ENCODE data around the gene ANKFY1.
A peak's percentile ranks its signal among the peaks of the same experiment; 100 is the strongest.

Gene ANKFY1

GRCh38 chr17:4178651-4179050 is 85.1 kb downstream of the ANKFY1 start:
- DNase-seq (ENCODE audit: low read depth) = no peak

GRCh38 chr17:4177806-4178205 is 86.0 kb downstream of the ANKFY1 start:
- DNase-seq (ENCODE audit: low read depth) = peak; percentile 33

- DNase-seq (ENCODE audit: low read depth) = no peak
Observed at GRCh38 chr17:4176808-4177472, 86.8 kb downstream of the ANKFY1 start.

- DNase-seq (ENCODE audit: low read depth) = peak; percentile 34
Observed at GRCh38 chr17:4175921-4176807, 87.6 kb downstream of the ANKFY1 start.

- DNase-seq (ENCODE audit: low read depth) = no peak
Observed at GRCh38 chr17:4174556-4174955, 89.2 kb downstream of the ANKFY1 start.

- no peak for DNase-seq (ENCODE audit: low read depth)
Observed at GRCh38 chr17:4173781-4174180, 90.0 kb downstream of the ANKFY1 start.

GRCh38 chr17:4172356-4172755 is 91.4 kb downstream of the ANKFY1 start:
- no peak for DNase-seq (ENCODE audit: low read depth)

- no peak for DNase-seq (ENCODE audit: low read depth)
Observed at GRCh38 chr17:4170639-4171280, 93.0 kb downstream of the ANKFY1 start.

- DNase-seq (ENCODE audit: low read depth) = no peak
Observed at GRCh38 chr17:4167786-4168185, 96.0 kb downstream of the ANKFY1 start.

- no peak for DNase-seq (ENCODE audit: low read depth)
Observed at GRCh38 chr17:4166419-4166818, 97.4 kb downstream of the ANKFY1 start.

GRCh38 chr17:4165301-4166010 is 98.3 kb downstream of the ANKFY1 start:
- DNase-seq (ENCODE audit: low read depth) = no peak

GRCh38 chr17:4163951-4164350 is 99.8 kb downstream of the ANKFY1 start:
- no peak for DNase-seq (ENCODE audit: low read depth)

- no peak for DNase-seq (ENCODE audit: low read depth)
Observed at GRCh38 chr17:4162775-4163466, 100.9 kb downstream of the ANKFY1 start.

- DNase-seq (ENCODE audit: low read depth) = no peak
Observed at GRCh38 chr17:4162321-4162720, 101.5 kb downstream of the ANKFY1 start.

- DNase-seq (ENCODE audit: low read depth) = no peak
Observed at GRCh38 chr17:4161967-4162305, 101.8 kb downstream of the ANKFY1 start.

- no peak for DNase-seq (ENCODE audit: low read depth)
Observed at GRCh38 chr17:4161192-4161966, 102.4 kb downstream of the ANKFY1 start.

- DNase-seq (ENCODE audit: low read depth) = no peak
Observed at GRCh38 chr17:4160294-4160859, 103.4 kb downstream of the ANKFY1 start.

- no peak for DNase-seq (ENCODE audit: low read depth)
Observed at GRCh38 chr17:4159761-4160160, 104.0 kb downstream of the ANKFY1 start.

GRCh38 chr17:4157618-4158333 is 106.0 kb downstream of the ANKFY1 start:
- DNase-seq (ENCODE audit: low read depth) = no peak

Measured in T follicular helper cell (primary cell).